ENCODE results near the gene CASZ1.

- TF ChIP-seq CTCF (IDR thresholded peaks at IDR 0.05) (no peak), ZFX (IDR thresholded peaks at IDR 0.05; ENCODE audit: borderline replicate concordance) (no peak)
Observed at GRCh38 chr1:10592373-10592772, 204.1 kb downstream of the CASZ1 start.
